OCI-LY3 (cell line): ENCODE data around the gene APLP1.

Experiments used
- H2AFZ ChIP-seq: fragments of 200-600, 300-600 bp; shearing (Covaris generic); 2 replicates; pipeline ENCODE4 v1.6.0; 2014; ENCODE audit warnings: antibody characterized with exemption, low read depth, low read length
- H3K27ac ChIP-seq: fragments of 200-600, 300-600 bp; sonication (generic); 2 replicates; pipeline ENCODE4 v1.5.1; 2014; ENCODE audit warnings: mild to moderate bottlenecking, low read length, moderate library complexity, mixed read lengths
- H3K27me3 ChIP-seq: fragments of 200-600, 300-600 bp; sonication (generic); 2 replicates; pipeline ENCODE4 v1.6.1; 2014; ENCODE audit warnings: low read depth, low read length, mixed read lengths
- H3K36me3 ChIP-seq: fragments of 200-600, 300-600 bp; sonication (generic); replicated peaks from 2 replicates; pipeline ENCODE3; 2014; ENCODE audit warnings: low read depth, low read length, mixed read lengths
- H3K4me1 ChIP-seq: fragments of 300-600, 200-600 bp; sonication (generic); 2 replicates; pipeline ENCODE4 v1.6.1; 2014; ENCODE audit warnings: low read length, mixed read lengths
- H3K4me2 ChIP-seq: fragments of 200-600, 300-600 bp; sonication (generic); 2 replicates; pipeline ENCODE4 v1.6.1; 2014; ENCODE audit warnings: low read length, mixed read lengths
- H3K4me3 ChIP-seq: fragments of 300-600, 200-600 bp; sonication (generic); 2 replicates; pipeline ENCODE4 v1.5.1; 2014; ENCODE audit warnings: antibody characterized with exemption, mild to moderate bottlenecking, low read length, moderate library complexity
- H3K79me2 ChIP-seq: fragments of 300-600, 200-600 bp; shearing (Covaris generic); 2 replicates; pipeline ENCODE4 v1.6.1; 2014; ENCODE audit warnings: mild to moderate bottlenecking, low read length, mixed read lengths
- H3K9ac ChIP-seq: fragments of 300-600, 200-600 bp; shearing (Covaris generic); 2 replicates; pipeline ENCODE4 v1.6.0; 2014; ENCODE audit warnings: mild to moderate bottlenecking, low read length, moderate library complexity
- H3K9me3 ChIP-seq: fragments of 200-600, 300-600 bp; shearing (Covaris generic); 2 replicates; pipeline ENCODE4 v1.6.1; 2014; ENCODE audit warnings: low read length, mixed read lengths; ENCODE audit not compliant: insufficient read depth
- H4K20me1 ChIP-seq: fragments of 200-600, 300-600 bp; sonication (generic); 2 replicates; pipeline ENCODE4 v1.6.1; 2016; ENCODE audit warnings: low read length, mixed read lengths; ENCODE audit not compliant: insufficient read depth
- CTCF ChIP-seq: fragments of 200-600, 300-600 bp; sonication (generic); IDR thresholded peaks from 2 replicates; pipeline ENCODE4 v1.5.1; 2014; ENCODE audit warnings: antibody characterized with exemption, low read length, low read depth
- EZH2phosphoT487 ChIP-seq: fragments of 200-600 bp; shearing (Covaris generic); IDR thresholded peaks from 2 replicates; pipeline ENCODE4 v1.6.1; 2018; ENCODE audit warnings: antibody characterized with exemption, mixed run types, low read depth

Gene APLP1

GRCh38 chr19:35841961-35842595 is 26.3 kb upstream of the APLP1 start:
- no peaks in the 10 kb centered on the region for H3K4me1 ChIP-seq
- H2AFZ ChIP-seq = no peak overlapping the region
- no peak overlapping the region for H3K4me2 ChIP-seq
- H3K79me2 ChIP-seq = no peaks in the 10 kb centered on the region
- H3K27ac ChIP-seq = no peak overlapping the region
- TF ChIP-seq EZH2phosphoT487 (no peak), CTCF (no peak)
- no peaks in the 10 kb centered on the region for H3K9me3 ChIP-seq
- 0 out of 2 replicates have a peak, but pooled peaks cover 2% of the 10 kb centered on the region for H3K27me3 ChIP-seq
- no peak overlapping the region for H3K4me3 ChIP-seq
- H4K20me1 ChIP-seq = no peaks in the 10 kb centered on the region
- no peaks in the 10 kb centered on the region for H3K36me3 ChIP-seq
- H3K9ac ChIP-seq = no peak overlapping the region

GRCh38 chr19:35842666-35843272 is 25.6 kb upstream of the APLP1 start:
- H3K27me3 ChIP-seq = no peaks in the 10 kb centered on the region

GRCh38 chr19:35843676-35844481 is 24.5 kb upstream of the APLP1 start:
- no peaks in the 10 kb centered on the region for H3K79me2 ChIP-seq
- H3K9ac ChIP-seq = no peak overlapping the region
- H3K36me3 ChIP-seq = no peaks in the 10 kb centered on the region
- H3K9me3 ChIP-seq = no peaks in the 10 kb centered on the region
- no peak overlapping the region for H3K27ac ChIP-seq
- no peak overlapping the region for H3K4me2 ChIP-seq
- TF ChIP-seq CTCF = no peak
- TF ChIP-seq EZH2phosphoT487 = no peak
- no peaks in the 10 kb centered on the region for H3K27me3 ChIP-seq
- no peaks in the 10 kb centered on the region for H3K4me1 ChIP-seq
- no peaks in the 10 kb centered on the region for H4K20me1 ChIP-seq
- H3K4me3 ChIP-seq = no peak overlapping the region
- H2AFZ ChIP-seq = no peak overlapping the region

More at GRCh38 chr19:35842666-35843272, 25.6 kb upstream of the APLP1 start:
- Histone ChIP-seq H3K36me3 (no peaks in the 10 kb centered on the region), H3K9me3 (no peaks in the 10 kb centered on the region), H3K4me1 (no peaks in the 10 kb centered on the region), H3K4me2 (no peak overlapping the region), H3K79me2 (no peaks in the 10 kb centered on the region), H3K4me3 (no peak overlapping the region), H3K9ac (no peak overlapping the region), H2AFZ (no peak overlapping the region), H4K20me1 (no peaks in the 10 kb centered on the region), H3K27ac (no peak overlapping the region)
- TF ChIP-seq CTCF (no peak), EZH2phosphoT487 (no peak)
